NCI-H526 treated with DMSO at 0.1 percent for 48 hours (cell line): ENCODE data around the gene ARID1B.

ENCODE experiments used
- DNase-seq: peaks from one replicate; lab custom pipeline; 2025; lab: John Stamatoyannopoulos, UW

The ARID1B gene

DNA sequence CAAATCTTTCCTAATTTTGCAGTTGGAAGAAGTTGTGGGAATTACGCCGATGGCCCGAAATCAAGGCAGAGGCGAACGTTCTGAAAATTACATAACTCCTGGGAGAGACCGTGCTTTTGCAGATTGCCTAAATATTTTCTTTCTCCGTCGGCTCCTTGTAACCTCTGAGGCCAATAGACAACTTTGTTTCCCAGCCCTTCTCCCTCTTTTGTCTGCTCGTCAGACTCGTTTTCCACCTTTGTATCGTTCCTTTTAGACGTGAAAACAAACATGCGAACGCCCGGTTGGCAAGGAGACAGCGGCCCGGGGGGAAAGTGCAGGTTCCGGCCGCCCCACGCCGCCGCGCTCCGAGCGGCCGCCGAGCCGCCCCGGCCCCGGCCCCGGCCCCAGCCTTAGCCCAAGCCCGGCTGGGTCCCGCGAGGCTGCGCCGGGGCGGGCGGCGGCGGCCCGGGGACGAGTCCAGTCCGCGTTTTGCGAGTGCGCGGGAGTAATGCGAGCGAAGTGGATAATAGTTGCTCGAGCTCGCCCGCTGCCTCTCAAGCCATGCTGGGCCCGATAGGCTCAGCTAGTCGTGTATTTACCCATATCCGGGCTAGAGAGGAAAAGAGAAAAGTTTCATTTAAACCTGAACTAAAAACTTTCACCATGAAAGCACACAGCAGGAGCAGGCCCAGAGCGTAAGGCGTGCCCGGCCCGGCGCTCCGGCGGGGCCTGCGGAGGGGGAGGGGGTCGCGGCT, at the start of gene ARID1B:
TSS of gene ARID1B (plus strand) at position 539 of the 737 bp plus-strand sequence. CDS start 303 bp downstream, outside the sequence.
- peak; percentile 76 for DNase-seq

DNA sequence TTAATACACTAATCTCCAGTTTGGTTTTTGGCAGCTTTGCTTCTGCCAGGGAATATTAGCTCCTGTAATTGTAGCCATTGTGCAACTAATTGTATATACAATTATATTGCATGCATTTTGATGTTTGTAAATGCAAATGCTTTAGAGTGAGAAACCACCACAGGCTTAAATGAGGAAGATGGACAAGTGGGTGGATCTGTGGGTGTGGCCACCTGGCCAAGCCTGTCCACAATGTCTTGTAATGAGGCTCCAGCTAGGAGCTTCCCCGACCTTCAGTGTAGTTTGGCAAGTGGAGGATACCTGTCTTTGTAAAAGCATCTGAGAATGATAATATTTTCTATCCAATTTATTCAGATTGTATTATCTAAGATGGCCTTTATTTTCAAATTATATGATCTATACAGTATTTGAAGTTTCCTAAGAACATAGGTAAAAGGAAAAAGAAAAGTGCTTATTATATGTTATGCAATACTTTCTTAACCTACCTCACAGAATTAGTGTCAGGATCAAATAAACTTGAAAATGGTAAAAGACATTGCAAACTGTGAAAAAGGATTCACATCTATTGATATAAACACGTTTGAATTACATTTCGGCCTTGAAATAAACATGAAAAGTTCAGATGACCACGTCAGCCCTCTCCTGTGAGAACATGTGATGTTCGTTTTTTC, 49.3 kb upstream of the ARID1B start:
- DNase-seq = peak; percentile 40

DNA sequence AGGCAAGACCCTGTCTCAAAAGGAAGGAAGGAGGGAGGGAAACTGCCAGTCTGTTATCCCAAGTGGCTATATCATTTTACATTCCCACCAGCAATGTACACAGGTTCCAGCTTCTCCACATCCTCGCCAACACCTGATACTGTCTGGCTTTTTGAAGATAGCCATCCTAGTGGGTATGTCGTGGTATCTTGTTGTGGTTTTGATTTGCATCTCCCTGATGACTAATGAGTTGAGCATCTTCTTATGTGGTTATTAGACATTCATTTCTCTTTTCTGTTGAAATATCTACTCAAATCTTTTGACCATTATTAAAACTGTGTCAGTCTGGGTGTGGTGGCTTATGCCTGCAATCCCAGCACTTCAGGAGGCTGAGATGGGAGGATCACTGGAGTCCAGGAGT, 47.9 kb upstream of the ARID1B start:
- no peak for DNase-seq

DNA sequence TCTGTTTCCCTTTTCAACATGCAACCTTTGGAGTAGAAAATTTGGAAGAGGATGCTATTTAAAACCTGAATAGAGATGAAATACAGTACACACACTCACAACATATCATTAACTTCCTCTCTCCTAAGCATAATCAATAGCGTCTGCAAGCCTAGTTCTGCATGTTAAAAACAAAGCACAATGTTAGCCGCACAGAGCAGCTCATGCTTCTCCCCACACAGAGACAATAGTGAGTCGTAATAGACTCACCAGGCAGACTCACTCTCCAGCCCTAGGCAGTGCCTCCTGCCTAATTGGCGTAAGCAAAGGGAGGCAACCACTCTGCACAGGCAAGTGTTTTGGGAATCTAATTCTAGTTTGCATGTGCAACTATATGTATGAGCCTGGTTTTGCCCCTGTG, 45.8 kb upstream of the ARID1B start:
- peak; percentile 16 for DNase-seq

DNA sequence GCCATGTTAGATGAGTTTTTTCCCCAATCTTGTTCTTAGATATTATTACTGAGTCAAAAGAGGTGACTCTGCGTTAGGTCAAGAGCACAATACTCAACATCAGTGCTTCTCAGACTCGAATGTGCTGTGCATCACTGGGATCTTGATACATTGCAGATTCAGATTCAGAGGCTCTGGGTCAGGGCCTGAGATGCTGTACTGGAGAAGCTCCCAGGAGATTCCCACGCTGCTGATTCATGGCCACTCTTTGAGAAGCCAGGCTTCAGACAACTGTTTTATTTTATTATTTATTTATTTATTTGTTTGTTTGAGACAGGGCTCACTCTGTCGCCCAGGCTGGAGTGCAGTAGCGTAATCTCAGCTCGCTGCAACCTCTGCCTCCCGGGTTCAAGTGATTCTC, 41.4 kb upstream of the ARID1B start:
- no peak for DNase-seq

DNA sequence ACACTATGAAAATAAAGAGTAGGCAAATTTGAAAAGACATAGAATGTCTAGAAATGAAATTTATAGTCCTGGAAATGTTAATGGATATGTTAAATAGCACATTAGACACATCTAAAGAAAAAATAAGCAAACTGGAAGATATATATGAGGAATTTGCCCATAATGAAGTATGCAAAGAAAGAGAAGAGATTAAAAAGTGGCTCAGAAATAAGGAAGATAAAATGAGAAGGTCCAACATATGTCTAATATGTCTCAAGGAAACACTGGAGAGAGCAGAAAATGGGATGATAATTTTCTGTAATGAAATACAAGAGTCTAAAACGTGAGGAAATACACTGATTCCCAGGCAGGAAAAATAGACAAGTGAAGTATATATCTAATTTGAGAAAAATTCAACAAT, 36.6 kb upstream of the ARID1B start:
- DNase-seq = no peak

DNA sequence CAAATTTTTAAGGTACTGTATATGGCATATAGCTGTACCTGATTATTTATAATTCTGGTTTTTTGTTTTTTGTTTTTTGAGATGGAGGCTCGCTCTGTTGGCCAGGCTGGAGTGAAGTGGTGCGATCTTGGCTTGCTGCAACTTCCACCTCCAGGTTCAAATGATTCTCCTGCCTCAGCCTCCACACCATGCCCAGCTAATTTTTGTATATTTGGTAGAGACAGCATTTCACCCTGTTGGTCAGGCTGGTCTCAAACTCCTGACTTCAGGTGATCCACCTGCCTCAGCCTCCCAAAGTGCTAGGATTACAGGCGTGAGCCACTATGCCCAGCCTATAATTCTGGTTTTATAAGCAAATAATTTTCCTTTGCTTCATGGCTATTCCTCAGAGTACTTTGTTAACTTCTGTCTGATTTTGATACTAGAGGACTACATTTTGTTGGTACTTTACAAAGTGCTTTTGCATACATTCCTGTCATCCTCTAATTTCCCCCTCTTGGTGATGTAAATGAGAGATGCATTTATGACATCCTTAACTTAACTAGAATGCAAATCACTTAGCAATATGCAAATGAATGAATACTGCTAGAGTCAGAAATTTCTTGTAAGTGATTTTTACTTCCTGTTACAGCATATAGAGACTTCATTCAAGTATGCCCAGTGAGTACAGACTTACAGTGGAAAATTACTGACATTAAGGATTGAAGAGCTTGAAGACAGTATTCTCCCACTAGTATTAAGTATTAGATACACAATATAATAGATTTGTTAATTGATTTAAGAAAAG, 35.7 kb upstream of the ARID1B start:
- peak; percentile 86 for DNase-seq

DNA sequence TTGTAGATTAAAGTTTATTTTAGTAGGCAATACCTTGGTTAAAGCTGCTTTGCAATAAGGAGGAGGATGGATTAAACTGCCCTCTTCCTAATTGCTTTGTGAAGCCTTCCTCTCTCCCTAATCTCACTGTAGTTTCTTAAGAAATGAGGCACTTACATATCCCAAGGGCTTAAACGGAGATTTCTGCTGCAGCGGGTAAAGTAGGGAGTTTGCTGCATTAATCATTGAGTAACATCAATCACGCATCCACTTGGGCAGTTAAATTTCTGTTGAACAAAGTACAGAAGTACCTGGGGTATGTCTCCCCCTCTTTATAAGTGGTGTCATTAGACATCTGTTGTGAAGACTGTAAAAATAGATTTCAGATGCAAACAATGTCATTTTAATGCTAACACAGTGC, 29.5 kb upstream of the ARID1B start:
- no peak for DNase-seq

DNA sequence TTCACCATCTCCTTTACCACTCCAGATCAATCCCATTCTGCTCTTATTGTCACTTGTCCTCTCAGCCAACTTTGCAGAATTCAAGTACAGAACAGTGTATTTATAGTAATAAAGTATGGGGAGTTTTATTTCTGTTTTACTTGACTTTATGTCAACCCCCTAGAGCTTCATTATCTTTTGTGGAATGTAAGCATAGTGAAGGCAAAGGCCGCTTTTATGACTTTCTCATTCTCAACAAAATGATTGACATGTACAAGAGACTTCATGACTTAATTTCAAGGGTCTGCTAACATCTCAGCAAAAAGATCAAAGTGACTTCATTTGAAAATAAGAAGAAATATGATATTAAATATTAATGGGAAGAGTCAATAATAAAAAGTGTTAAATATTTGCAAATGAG, 28.7 kb upstream of the ARID1B start:
- no peak for DNase-seq

DNA sequence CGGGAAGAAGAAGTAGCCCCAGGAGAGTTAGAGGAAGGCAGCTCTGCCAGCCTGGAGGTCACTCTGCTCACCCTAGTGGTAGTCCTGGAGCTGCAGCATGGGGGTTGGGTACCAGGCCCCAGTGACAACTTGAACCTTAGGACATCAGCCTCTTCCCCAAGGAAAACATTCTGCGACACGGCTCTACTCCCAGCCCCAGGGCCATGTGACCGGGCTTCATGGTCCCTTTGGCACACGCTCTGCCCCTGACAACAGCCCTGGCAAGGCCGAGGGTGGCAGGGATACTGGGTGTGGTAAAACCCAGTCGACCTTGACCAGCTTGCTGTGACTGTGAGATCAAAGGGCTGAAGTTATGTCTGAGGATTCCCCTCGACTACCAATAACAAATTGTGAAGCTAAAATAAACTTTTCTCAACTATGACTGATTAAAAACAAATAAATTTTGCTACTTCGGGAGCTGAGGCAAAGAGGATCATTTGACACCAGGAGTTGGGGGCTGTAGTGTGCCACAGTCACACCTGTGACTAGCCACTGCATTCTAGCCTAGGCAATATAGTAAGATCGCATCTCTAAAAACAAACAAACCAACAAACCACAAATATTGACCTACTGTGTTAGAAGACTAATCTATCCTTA, 24.4 kb upstream of the ARID1B start:
- peak; percentile 29 for DNase-seq

DNA sequence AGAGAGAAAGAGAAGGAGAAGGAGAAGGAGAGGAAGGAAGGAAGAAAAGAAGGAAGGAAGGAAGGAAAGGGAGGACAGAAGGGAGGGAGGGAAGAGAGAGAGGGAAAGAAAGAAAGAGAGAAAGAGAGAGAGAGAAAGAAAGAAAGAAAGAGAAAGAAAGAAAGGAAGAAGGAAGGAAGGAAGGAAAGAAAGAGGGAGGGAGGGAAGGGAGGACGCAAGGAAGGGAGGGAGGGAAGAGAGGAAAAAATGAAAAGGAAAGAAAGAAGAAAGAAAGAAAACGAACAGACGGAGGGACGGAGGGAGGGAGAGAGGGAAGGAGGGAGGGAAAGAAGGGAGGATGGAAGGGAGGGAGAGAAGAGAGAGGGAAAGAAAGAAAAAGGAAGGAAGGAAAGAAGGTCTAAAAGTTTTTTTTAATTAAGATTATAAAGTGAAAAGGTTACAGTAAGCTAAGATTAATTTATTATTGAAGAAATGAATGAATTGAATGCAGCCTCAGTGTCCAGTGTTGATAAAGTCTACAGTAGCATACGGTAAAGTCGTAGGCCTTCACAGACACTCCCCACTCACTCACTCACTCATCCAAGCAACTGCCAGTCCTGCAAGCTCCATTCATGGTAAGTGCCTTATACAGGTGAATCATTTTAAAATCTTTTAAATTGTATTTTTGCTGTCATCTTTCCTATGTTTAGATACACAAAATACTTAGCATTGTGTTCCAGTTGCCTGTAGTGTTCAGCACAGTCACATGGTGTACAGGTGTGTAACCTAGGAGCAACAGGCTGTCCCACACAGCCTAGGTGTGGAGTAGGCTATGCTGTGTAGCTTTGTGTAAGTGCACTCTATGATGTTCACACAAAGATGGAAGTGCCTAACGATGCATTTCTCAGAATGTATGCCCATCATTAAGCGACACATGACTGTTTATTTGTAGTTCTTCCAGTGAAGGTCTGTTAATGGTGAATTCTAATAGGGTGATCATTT, 20.3 kb upstream of the ARID1B start:
- DNase-seq = no peak

DNA sequence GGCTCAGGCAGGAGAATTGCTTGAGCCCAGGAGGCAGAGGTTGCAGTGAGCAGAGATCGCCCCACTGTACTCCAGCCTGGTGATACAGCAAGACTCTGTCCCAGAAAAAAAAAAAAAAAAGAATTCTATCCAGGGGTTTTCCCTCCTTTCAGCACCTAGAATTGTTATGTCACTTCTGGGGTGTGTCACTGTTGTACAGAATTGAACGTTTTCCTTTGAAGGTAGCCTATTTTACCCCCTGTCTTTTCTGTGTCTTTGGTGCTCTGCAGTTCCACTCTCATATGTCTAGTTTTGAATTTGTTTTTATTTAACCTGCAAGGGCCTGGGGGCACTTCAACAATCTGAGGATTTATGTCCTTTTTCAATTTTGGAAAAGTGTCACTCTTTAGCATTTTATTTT, 19.3 kb upstream of the ARID1B start:
- no peak for DNase-seq

DNA sequence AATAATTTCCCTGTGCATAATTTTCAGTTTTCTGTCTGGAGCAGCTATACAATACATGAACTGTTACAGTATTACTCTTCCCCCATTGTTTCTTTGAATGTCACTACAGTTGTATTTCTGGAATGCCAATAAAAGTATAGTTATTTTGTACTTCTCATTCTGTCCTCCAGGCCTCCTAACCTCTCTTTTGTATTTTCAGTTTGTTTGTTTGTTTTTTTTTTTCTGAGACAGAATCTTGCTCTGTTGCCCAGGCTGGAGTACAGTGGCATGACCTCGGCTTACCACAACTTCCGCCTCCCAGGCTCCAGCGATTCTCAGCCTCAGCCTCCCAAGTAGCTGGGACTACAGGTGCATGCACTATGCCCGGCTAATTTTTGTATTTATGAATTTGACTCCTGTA, 16.8 kb upstream of the ARID1B start:
- no peak for DNase-seq

DNA sequence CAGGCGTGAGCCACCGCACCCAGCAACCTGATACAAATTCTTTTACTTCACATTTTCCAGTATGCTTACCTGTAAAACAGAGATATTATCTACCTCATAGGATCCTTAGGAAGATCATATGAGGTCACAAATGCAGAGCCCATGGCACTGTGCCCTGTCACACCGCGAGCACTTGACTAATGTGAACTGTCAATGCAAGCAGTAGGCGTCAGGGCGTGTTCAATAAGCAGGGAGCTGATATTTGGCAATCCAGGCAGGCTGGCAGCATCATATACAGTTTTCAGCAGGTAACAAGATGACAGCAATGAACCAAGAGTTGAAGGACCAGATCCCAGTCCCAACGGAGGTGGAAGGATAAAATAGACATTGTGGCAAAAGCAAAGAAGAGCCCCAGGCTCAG, 14.6 kb upstream of the ARID1B start:
- DNase-seq = no peak

DNA sequence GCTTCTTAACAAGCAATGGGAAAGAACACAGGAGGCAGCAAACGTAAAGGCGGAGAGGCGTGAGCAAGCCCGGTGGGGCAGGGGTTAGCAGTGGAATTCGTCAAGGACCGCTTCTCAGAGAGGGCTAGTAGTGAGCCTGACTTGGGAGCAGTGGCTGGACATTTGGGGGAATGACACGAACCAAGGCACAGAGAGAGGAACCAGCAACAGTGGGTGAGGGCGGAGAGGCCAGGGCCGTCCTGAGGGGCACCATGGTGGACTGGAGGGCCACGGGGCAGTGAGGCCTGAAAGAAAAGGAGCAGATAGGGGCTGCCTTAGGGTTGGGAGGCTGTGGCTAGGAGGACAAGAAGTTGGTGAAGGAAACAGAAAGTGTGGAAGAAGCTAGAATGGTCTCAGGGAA, 12.1 kb upstream of the ARID1B start:
- DNase-seq = no peak

DNA sequence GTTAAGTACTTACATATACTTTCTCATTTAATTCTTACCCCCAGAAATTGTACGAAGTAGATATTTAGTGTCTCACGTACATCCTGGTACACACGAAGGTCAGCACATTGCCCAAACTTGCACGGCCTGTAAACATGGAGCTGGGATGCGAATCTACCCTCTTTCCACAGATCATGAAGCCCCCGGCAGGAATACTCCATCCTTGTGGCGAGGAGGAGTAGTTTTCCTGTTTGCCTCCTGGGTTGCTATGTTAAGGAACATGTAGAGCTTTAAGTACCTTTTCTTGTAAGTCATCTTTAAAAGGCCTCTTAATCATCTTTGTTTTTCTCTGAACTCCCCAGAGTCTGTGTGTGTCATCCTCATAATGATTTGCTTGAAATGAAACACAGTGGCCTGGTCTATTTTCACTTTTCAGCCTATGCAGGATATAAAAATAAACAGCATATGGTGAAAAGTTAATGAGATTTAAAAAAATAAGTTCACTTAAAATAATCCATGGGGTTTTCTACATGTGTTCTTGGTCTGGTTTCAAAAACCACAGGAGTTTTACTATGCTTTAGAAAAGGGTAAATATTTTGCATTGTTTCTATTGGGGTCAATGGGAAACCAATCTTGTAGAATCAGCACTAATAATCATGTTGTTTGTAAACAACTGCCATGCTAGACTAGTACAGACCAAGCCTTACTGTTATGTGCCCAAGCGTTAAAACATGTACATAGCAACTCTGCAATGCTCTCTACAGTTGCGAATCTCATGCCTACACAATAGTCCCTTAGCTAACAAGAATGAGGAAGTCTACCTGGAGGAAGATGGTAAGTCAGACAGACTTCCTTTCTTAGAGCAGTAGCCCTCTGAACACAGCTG, 9.3 kb upstream of the ARID1B start:
- DNase-seq = no peak

DNA sequence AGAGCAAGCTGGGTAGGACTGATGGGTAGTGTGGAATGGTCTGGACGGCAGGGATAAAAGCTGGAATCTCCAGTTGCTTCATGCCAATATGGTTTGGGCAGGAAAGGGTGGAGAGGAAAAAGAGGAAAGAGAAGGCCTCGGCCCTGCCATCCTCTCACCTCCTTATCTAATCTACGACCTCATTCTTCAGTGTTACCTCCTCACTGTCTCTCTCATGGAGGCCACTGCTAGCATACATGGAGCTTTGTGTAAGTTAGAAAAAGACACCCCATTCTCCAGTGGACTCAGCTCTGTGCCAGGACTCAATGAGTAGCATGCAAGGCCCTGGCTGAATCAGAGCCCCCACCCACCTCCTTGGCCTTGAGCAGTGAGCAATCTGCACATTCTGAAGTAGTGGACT, 6.1 kb upstream of the ARID1B start:
- DNase-seq = no peak

DNA sequence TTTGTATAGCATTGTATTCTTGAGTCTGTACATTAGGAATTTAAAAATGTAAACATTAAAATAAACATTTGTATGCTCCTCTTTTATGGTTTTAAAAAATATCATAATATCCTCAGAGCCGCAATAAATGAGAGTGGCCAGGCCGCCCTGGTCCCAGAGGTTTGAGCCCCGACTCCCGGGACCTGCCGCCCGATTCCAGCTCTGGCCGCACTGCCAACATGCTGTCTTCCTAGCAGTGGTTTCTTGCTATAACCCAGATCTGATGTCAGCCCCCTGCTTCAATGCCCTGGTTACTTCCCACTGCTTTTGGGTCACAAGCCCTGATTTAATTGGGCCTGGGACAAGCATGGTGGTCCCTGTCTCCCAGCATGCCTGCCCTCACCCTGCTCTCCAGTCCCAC, 5.4 kb upstream of the ARID1B start:
- DNase-seq = no peak

DNA sequence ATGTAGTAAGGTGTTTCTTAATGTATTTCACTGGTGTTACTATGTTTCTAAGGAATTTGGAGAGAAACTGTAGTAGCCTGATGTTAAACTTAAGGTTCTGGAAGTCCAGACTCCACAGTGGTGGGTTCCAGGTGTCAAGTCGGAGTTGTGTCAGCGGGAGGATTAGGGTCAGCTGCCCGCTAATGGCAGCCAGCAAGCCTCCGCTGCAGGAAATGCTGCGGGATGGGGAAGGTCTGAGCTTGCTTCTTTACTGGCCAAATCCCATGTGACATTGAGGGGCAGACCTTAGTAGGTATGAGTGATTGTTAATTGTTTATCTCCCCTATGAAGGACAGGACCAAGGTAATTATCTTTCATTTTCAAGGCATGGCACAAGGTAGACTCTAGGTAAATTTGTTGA, 3.7 kb upstream of the ARID1B start:
- DNase-seq = no peak
